Activated T-cell treated with anti-CD3 and anti-CD28 coated beads for 24 hours (primary cell): Measurements from ENCODE around the gene ZNF438.
"Not testable (repeated sequence)": the region's sequence is repeated elsewhere in the genome, so short reads cannot be mapped to it uniquely, and the experiment has no call there.

ENCODE experiments used
- DNase-seq: peaks from one replicate; pipeline ENCODE4 v3.0.0-alpha.2; 2020; ENCODE audit warnings: low read depth

Gene ZNF438

GRCh38 chr10:30803892-30804322, 227.8 kb downstream of the ZNF438 start:
- no peak for DNase-seq

GRCh38 chr10:30803058-30803457, 228.6 kb downstream of the ZNF438 start:
- DNase-seq = no peak

- no peak for DNase-seq
Observed at GRCh38 chr10:30800368-30800767, 231.3 kb downstream of the ZNF438 start.

GRCh38 chr10:30798646-30799185, 232.9 kb downstream of the ZNF438 start:
- no peak for DNase-seq

- DNase-seq = not testable (repeated sequence)
Observed at GRCh38 chr10:30795024-30795423, 236.6 kb downstream of the ZNF438 start.
